T-cell (primary cell): ENCODE measurements around the gene DPPA5. TPM values are rescaled to one million over a fixed set of nuclear protein-coding genes. Genes with fewer than 3 reads are reported as not detected.
A peak's percentile ranks its signal among the peaks of the same experiment; 100 is the strongest.
"Not testable (repeated sequence)": the region's sequence is repeated elsewhere in the genome, so short reads cannot be mapped to it uniquely, and the experiment has no call there.

Experiments used
- ATAC-seq, 4 experiments: fragments of 200-7000 bp in 3 of 4; fragments of 150-1000 bp in 1 of 4; cut with Tn5 transposase; replicated peaks in 1 of 4; 1 replicate in 3 of 4; 2 replicates in 1 of 4; pipeline ENCODE4 v1.10.0; 2021; ENCODE audit warnings: moderate library complexity in 3 of 4, mild to moderate bottlenecking in 2 of 4, moderate number of reproducible peaks in 1 of 4
- CTCF ChIA-PET, 2 donors: fragments of 300-600 bp; sonication (Branson Sonifier 250); formaldehyde crosslinking; loops; one replicate each; lab custom pipeline; 2022; ENCODE audit warnings: antibody characterized with exemption in 2 of 2; lab: Charles Lee
- POLR2A ChIA-PET, 2 donors: fragments of 300-600 bp; sonication (Branson Sonifier 250); formaldehyde crosslinking; loops; one replicate each; lab custom pipeline; 2022; ENCODE audit warnings: antibody characterized with exemption in 2 of 2; lab: Charles Lee
- DNase-seq, 35 experiments: peaks; one replicate each; pipeline versions ENCODE4 v3.0.0 to v3.0.0-alpha.2; 2013 to 2023
- H3K27ac ChIP-seq: one replicate; pipeline ENCODE4 v1.5.1; 2013; ENCODE audit warnings: low read length
- H3K27me3 ChIP-seq, 2 experiments: replicated peaks in 1 of 2; 1 replicate in 1 of 2; 2 replicates in 1 of 2; pipeline versions ENCODE4 v1.6.1 to v1.7.0; 2013; ENCODE audit warnings: low read length in 1 of 2, mixed read lengths in 1 of 2; ENCODE audit not compliant: control insufficient read depth in 2 of 2, insufficient read depth in 2 of 2; ENCODE audit errors: extremely low read depth in 1 of 2
- H3K36me3 ChIP-seq, 2 donors: 1 replicate in 1 of 2; 2 replicates in 1 of 2; pipeline versions ENCODE4 v1.6.1 to v1.7.0; 2013; ENCODE audit warnings: low read length in 1 of 2; ENCODE audit not compliant: control insufficient read depth in 2 of 2, insufficient read depth in 1 of 2; ENCODE audit errors: extremely low read depth in 1 of 2
- H3K4me1 ChIP-seq, 2 experiments: 1 replicate in 1 of 2; 2 replicates in 1 of 2; pipeline versions ENCODE4 v1.6.1 to v1.7.0; 2013; ENCODE audit warnings: low read length in 2 of 2, mixed read lengths in 1 of 2; ENCODE audit not compliant: insufficient read depth in 2 of 2, control insufficient read depth in 1 of 2; ENCODE audit errors: extremely low read depth in 1 of 2
- H3K4me3 ChIP-seq, 2 donors: 1 replicate in 1 of 2; 2 replicates in 1 of 2; pipeline versions ENCODE4 v1.5.1 to v1.7.0; 2013; ENCODE audit warnings: mild to moderate bottlenecking in 2 of 2, low read length in 1 of 2, moderate library complexity in 1 of 2; ENCODE audit not compliant: control insufficient read depth in 1 of 2; ENCODE audit errors: extremely low read depth in 1 of 2
- H3K9me3 ChIP-seq: 2 replicates; pipeline ENCODE4 v1.7.0; 2013
- H3K27ac Mint-ChIP-seq, 2 donors: one replicate each; pipeline ENCODE4 v1.8.0; 2020 to 2021; ENCODE audit warnings: mild to moderate bottlenecking in 2 of 2, mixed read lengths in 2 of 2
- H3K27me3 Mint-ChIP-seq, 2 donors: one replicate each; pipeline ENCODE4 v1.8.0; 2021 to 2022; ENCODE audit warnings: mixed read lengths in 2 of 2
- H3K36me3 Mint-ChIP-seq: one replicate; pipeline ENCODE4 v1.8.0; 2021; ENCODE audit warnings: mixed read lengths
- H3K4me1 Mint-ChIP-seq, 3 donors: one replicate each; pipeline ENCODE4 v1.8.0; 2020 to 2022; ENCODE audit warnings: mixed read lengths in 3 of 3, mild to moderate bottlenecking in 1 of 3
- H3K4me3 Mint-ChIP-seq, 3 donors: one replicate each; pipeline ENCODE4 v1.8.0; 2020 to 2022; ENCODE audit warnings: mild to moderate bottlenecking in 3 of 3, mixed read lengths in 3 of 3, moderate library complexity in 3 of 3
- H3K9me3 Mint-ChIP-seq, 3 donors: one replicate each; pipeline ENCODE4 v1.8.0; 2020 to 2022; ENCODE audit warnings: mixed read lengths in 3 of 3
- WGBS: methylation state at CpG from one replicate; pipeline ENCODE4 v1.1.5; 2013; ENCODE audit warnings: missing lambda C conversion rate; ENCODE audit not compliant: insufficient coverage; 5-methylcytosine and 5-hydroxymethylcytosine counted together
- total RNA-seq, 35 experiments: library from RNA in 6 of 35; stranded (reverse) in 6 of 35; fragments of 120-200 nt in 1 of 35; gene quantifications; one replicate each; pipeline versions ENCODE4 v1.2.1 to v1.2.4 and lab custom pipeline; 2013 to 2026

DPPA5 gene
- total RNA-seq, 5 donors from 2014 or later (not counting 1 experiment from before 2014, with no cell fraction given), result not detected

GRCh38 chr6:73323323-73323722 lies 30.8 kb downstream of the DPPA5 start:
- Mint-ChIP-seq H3K27me3 (peaks cover 6 to 7% of the 10 kb centered on the region in 2 donors), H3K27ac (no peak overlapping the region), H3K9me3 (peaks cover under 1% of the 10 kb centered on the region in 3 donors), H3K4me3 (no peak overlapping the region), H3K36me3 (no peaks in the 10 kb centered on the region), H3K4me1 (no peaks in the 10 kb centered on the region)
- CTCF ChIA-PET, result no interaction called here
- WGBS, result no CpG with 5 or more reads among the region's 2 CpGs
- Histone ChIP-seq H3K36me3 (no peaks in the 10 kb centered on the region), H3K9me3 (no peaks in the 10 kb centered on the region), H3K4me1 (no peaks in the 10 kb centered on the region), H3K27ac (no peak overlapping the region), H3K4me3 (no peak overlapping the region), H3K27me3 (peaks cover 0 to 9% of the 10 kb centered on the region in 2 experiments)
- no peak for DNase-seq
- POLR2A ChIA-PET, result no interaction called here
- ATAC-seq, result no peak

DNA sequence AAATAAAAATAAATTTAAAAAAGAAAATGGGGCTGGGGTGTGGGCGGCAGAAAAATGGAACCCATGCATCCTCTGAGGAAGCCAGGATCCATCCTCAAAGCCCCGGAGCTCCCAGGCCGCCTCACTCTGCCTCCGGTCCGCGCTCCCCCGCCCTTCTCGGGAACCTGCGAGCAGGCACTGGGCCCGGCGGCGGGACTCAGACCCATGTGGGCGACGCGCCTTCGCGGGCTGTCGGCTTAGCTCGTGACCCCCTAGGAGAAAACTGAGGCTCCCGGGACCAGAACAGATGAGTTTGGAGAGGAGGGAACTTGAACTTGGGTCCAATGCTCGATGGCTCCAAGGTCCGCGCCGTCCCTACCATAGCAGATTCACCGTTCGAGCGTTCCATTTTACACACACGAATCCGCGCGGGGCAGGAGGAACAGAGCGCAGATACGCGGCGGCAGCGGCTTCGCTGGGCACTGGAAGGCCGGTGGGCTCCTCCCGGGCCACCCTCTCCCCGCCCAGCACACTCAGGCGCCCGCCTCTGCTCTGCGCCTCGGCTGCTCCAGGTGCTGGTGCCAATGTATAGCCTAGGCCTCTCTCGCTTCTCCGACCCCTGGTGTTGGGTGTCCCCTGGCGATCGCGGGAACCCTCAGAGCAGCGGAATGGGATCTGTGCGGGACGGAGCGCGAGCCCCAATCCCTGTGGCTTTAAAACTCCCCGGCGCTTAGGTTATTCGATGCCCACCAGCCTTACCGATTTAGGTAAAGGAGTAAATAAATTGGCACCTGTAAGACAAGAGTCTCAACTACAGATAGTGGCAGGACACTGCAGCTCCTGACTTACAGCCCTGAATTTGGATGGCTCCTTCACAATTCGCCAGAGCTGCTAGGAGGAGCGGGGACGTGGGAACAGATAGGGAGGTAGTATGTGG lies 39.2 kb downstream of the DPPA5 start:
- Mint-ChIP-seq H3K4me1 (peaks cover 11 to 18% (median 14%) of the 10 kb centered on the region in 3 donors), H3K27me3 (peaks cover 54 to 66% of the 10 kb centered on the region in 2 donors), H3K36me3 (no peaks in the 10 kb centered on the region), H3K4me3 (peak overlapping the region in 1 of 3 donors; percentile 1), H3K27ac (no peak overlapping the region), H3K9me3 (peaks cover 3 to 13% (median 7%) of the 10 kb centered on the region in 3 donors)
- ATAC-seq, result peak in 1 of 4 experiments; percentile 16
- no peak overlapping the region for H3K27ac ChIP-seq
- H3K4me3 ChIP-seq, result peak overlapping the region in 1 of 2 donors; percentile 39
- ChIA-PET CTCF (interaction anchor here in 1 of 2 donors (0.6 kb wide), 1 partner anchor 335 kb away, joined by 4 read pairs; no protein-coding TSS in a partner anchor), POLR2A (no interaction called here)
- H3K9me3 ChIP-seq, result no peaks in the 10 kb centered on the region
- no peaks in the 10 kb centered on the region for H3K36me3 ChIP-seq
- peaks cover 6 to 25% of the 10 kb centered on the region in 2 experiments for H3K27me3 ChIP-seq
- peaks cover 0 to 12% of the 10 kb centered on the region in 2 experiments for H3K4me1 ChIP-seq
- 25% methylated on average over 53 of the region's 61 CpGs for WGBS
- DNase-seq, result no peak

DNA sequence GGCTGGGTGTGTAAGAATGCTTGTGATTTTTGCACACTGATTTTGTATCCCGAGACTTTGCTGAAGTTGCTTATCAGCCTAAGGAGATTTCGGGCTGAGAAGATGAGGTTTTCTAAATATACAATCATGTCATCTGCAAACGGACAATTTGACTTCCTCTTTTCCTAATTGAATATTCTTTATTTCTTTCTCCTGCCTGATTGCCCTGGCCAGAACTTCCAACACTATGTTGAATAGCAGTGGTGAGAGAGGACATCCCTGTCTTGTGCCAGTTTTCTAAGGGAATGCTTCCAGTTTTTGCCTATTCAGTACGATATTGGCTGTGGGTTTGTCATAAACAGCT lies 43.6 kb downstream of the DPPA5 start:
- DNase-seq, H3K36me3 Mint-ChIP-seq, H3K9me3 Mint-ChIP-seq, H3K27ac ChIP-seq, ATAC-seq, CTCF ChIA-PET, H3K9me3 ChIP-seq, POLR2A ChIA-PET, H3K36me3 ChIP-seq: not testable (repeated sequence)
- peaks cover 23 to 29% (median 24%) of the 10 kb centered on the region in 3 donors for H3K4me1 Mint-ChIP-seq
- H3K27me3 Mint-ChIP-seq, result peaks cover 38 to 45% of the 10 kb centered on the region in 2 donors
- H3K4me3 ChIP-seq, result peak overlapping the region; percentile 86 to 90
- H3K27ac Mint-ChIP-seq, result peak overlapping the region in 1 of 2 donors; percentile 79
- H3K27me3 ChIP-seq, result peaks cover 2 to 23% of the 10 kb centered on the region in 2 experiments
- WGBS, result no CpG with 5 or more reads among the region's 4 CpGs
- peak overlapping the region; percentile 92 to 93 (median 93) for H3K4me3 Mint-ChIP-seq
- H3K4me1 ChIP-seq, result peaks cover 0 to 27% of the 10 kb centered on the region in 2 experiments

- Mint-ChIP-seq H3K4me1 (peaks cover 23 to 29% (median 24%) of the 10 kb centered on the region in 3 donors), H3K27ac (peak overlapping the region in 1 of 2 donors; percentile 79), H3K4me3 (peak overlapping the region; percentile 92 to 93 (median 93)), H3K27me3 (peaks cover 34 to 40% of the 10 kb centered on the region in 2 donors), H3K36me3 (no peaks in the 10 kb centered on the region), H3K9me3 (no peaks in the 10 kb centered on the region)
- POLR2A ChIA-PET, result no interaction called here
- CTCF ChIA-PET, result interaction anchor here in 1 of 2 donors (0.8 kb wide), 1 partner anchor 1900 kb away, joined by 3 read pairs; no protein-coding TSS in a partner anchor
- peaks cover 0 to 18% of the 10 kb centered on the region in 2 experiments for H3K27me3 ChIP-seq
- ATAC-seq (peak; percentile 82 to 92 (median 88)), DNase-seq (peak in 32 of 35 experiments; percentile 1 to 54 (median 19))
- H3K27ac ChIP-seq, result peak overlapping the region; percentile 38
- under 1% methylated on average over 58 of the region's 59 CpGs for WGBS
- H3K36me3 ChIP-seq, result no peaks in the 10 kb centered on the region
- H3K4me3 ChIP-seq, result peak overlapping the region; percentile 86 to 90
- H3K9me3 ChIP-seq, result no peaks in the 10 kb centered on the region
- peaks cover 0 to 25% of the 10 kb centered on the region in 2 experiments for H3K4me1 ChIP-seq
Measured at GRCh38 chr6:73309785-73310502, 44.1 kb downstream of the DPPA5 start.

DNA sequence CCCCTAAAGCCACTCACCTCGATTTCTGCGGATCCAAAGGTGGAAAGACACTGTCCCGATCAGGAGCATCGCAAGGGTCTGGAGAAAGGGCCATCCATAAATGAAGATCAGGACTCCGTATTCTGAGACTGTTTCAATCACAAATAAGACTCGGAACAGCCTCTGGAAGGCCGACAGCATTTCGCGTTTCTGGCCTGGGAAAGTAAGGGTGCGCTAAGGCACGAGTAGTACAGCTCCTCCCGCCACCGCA lies 44.6 kb downstream of the DPPA5 start:
- 3% methylated on average over 13 of the region's 13 CpGs for WGBS
- no peaks in the 10 kb centered on the region for H3K9me3 ChIP-seq
- DNase-seq, result peak in 2 of 35 experiments; percentile 4 to 27
- H3K4me1 ChIP-seq, result peaks cover 0 to 20% of the 10 kb centered on the region in 2 experiments
- H3K36me3 ChIP-seq, result no peaks in the 10 kb centered on the region
- ChIA-PET POLR2A (no interaction called here), CTCF (interaction anchor here in 1 of 2 donors (0.8 kb wide), 1 partner anchor 1901 kb away, joined by 3 read pairs; no protein-coding TSS in a partner anchor)
- Mint-ChIP-seq H3K36me3 (no peaks in the 10 kb centered on the region), H3K27ac (no peak overlapping the region), H3K4me1 (peaks cover 23 to 29% (median 24%) of the 10 kb centered on the region in 3 donors), H3K4me3 (peak overlapping the region; percentile 92 to 93 (median 93)), H3K9me3 (no peaks in the 10 kb centered on the region), H3K27me3 (peaks cover 34 to 37% of the 10 kb centered on the region in 2 donors)
- H3K27ac ChIP-seq, result no peak overlapping the region
- peaks cover 0 to 13% of the 10 kb centered on the region in 2 experiments for H3K27me3 ChIP-seq
- peak overlapping the region; percentile 86 to 90 for H3K4me3 ChIP-seq
- ATAC-seq, result peak in 3 of 4 experiments; percentile 39 to 53 (median 43)
